BE2C (cell line): Measurements from ENCODE around the gene CRADD.

Source experiments
- DNase-seq: peaks from one replicate; pipeline ENCODE4 v3.0.0-alpha.2; 2020
- H3K27me3 ChIP-seq: fragments of 250-450 bp; sonication (Bioruptor Pico); 2 replicates; pipeline ENCODE4 v1.5.1; 2020; ENCODE audit warnings: mild to moderate bottlenecking
- H3K36me3 ChIP-seq: fragments of 250-450 bp; sonication (Bioruptor Pico); 2 replicates; pipeline ENCODE4 v1.5.1; 2020; ENCODE audit warnings: mild to moderate bottlenecking
- H3K4me1 ChIP-seq: fragments of 250-450 bp; sonication (Bioruptor Pico); 2 replicates; pipeline ENCODE4 v1.5.1; 2020
- H3K4me3 ChIP-seq: 2 replicates; pipeline ENCODE4 v1.5.1; 2011; ENCODE audit warnings: low read depth, low read length
- H3K9me3 ChIP-seq: fragments of 250-450 bp; sonication (Bioruptor Pico); 2 replicates; pipeline ENCODE4 v1.5.1; 2020
- TF ChIP-seq, protein P1 (sequence below): IDR thresholded peaks from 2 replicates; pipeline ENCODE4 v1.5.1; 2012; ENCODE audit warnings: mild to moderate bottlenecking, low read depth, low read length

Gene CRADD

DNA sequence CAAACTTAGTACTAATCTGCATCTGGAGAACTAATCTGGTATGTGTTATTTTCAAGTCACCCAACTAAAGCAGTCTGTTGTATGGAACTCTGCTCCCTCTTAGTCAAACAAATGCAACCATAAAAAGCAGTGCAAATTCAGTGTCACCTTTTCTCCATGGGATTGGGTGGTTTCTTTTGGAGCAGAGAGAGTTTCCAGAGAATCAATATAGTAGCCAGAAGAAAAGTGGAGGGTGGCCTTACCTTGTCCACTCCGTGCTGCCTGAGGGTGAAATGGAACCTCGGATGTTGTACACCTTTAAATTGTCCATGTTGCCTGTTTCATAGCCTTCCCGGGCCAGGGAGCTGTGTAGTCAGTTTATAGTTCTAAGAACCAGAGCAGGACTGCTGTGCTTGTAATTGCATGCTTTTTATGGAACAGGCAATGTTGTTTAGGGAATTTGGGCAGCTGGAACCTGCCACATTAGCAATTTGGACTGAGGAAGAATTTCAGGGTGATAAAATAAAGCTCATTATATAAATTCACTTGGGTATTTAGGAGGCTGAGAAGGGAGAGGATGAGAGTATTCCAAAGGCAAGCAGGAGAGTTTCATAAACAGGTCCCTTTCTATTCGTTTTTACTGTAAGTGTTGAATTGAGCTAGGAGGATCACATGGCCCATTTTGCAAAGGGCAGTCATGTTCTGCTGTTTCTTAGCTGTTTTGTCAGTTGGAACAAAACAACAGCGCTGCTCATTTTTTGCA lies 60.5 kb downstream of the CRADD start:
- H3K36me3 ChIP-seq = no peaks in the 10 kb centered on the region
- TF ChIP-seq, protein P1, sequence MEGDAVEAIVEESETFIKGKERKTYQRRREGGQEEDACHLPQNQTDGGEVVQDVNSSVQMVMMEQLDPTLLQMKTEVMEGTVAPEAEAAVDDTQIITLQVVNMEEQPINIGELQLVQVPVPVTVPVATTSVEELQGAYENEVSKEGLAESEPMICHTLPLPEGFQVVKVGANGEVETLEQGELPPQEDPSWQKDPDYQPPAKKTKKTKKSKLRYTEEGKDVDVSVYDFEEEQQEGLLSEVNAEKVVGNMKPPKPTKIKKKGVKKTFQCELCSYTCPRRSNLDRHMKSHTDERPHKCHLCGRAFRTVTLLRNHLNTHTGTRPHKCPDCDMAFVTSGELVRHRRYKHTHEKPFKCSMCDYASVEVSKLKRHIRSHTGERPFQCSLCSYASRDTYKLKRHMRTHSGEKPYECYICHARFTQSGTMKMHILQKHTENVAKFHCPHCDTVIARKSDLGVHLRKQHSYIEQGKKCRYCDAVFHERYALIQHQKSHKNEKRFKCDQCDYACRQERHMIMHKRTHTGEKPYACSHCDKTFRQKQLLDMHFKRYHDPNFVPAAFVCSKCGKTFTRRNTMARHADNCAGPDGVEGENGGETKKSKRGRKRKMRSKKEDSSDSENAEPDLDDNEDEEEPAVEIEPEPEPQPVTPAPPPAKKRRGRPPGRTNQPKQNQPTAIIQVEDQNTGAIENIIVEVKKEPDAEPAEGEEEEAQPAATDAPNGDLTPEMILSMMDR = no peak
- H3K4me1 ChIP-seq = 0 out of 2 replicates have a peak, but pooled peaks cover 5% of the 10 kb centered on the region
- H3K27me3 ChIP-seq = no peaks in the 10 kb centered on the region
- H3K9me3 ChIP-seq = no peaks in the 10 kb centered on the region
- H3K4me3 ChIP-seq = no peak overlapping the region
- DNase-seq = no peak

DNA sequence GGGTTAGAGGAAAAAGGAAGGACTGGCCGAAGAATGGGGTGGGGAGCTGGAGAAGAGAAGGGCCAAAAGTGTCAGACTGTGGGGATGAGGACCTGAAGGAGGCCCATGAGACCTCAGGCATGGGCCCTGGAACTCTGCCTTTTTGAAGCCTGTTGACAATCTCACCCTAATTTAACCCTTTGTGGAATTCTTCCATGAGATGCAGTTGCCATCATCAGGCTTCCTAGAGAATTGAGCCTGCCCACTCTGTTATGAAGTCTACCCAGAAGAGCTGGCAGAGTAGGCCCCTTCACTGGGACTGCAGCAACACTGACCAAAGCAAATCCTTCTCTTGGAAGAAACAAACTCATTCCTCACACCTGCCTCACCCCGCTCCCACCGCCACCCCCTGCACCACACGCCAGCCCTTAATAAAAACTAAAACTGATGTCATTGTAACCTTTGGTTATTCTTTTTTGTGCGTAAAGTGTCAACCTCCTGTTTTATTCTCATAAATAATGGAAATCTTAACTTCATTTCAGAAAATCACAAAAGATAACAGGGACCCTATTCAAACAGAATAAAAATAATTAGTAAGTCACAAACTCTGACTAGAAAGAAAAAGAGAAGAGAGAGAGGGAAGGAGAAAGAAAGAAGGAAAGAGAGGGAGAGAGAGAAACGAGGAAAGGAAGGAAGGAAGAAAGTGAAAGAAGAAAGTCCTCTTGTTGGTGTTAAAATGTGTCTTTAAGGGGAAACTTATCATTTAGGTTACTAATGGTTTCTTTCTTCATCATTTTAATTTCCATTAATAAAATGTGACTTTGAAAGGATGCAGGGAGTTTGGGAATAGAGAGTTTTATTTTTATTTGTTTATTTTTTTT lies 61.3 kb downstream of the CRADD start:
- Histone ChIP-seq H3K4me3 (no peak overlapping the region), H3K27me3 (no peaks in the 10 kb centered on the region), H3K9me3 (no peaks in the 10 kb centered on the region), H3K4me1 (peaks cover 5% of the 10 kb centered on the region; the same call in 1 of the 2 replicates), H3K36me3 (no peaks in the 10 kb centered on the region)
- DNase-seq = no peak
- TF ChIP-seq, protein P1 = no peak

DNA sequence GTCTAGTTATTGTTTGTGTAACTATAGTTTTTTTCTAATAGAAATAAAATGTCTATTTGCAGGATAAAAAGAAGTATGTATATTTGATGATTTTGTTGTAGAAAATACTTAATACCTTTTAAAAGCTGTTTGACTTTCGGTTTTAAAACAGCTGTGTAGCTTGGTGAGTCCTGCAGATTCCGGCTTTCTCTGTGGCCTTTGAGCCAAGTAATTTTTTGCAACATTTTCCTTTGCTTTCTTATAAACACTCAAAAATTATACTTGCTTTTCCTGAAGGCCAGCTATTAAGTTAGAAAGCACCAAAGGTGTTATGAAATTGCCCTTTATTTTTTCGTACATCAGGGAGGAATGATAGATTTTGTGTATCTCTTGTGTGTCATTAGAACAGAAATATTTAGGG lies 63.6 kb downstream of the CRADD start:
- no peak for DNase-seq
- Histone ChIP-seq H3K36me3 (no peaks in the 10 kb centered on the region), H3K27me3 (no peaks in the 10 kb centered on the region), H3K4me3 (no peak overlapping the region), H3K4me1 (peaks cover 5% of the 10 kb centered on the region; the same call in 1 of the 2 replicates), H3K9me3 (no peaks in the 10 kb centered on the region)
- TF ChIP-seq, protein P1 = no peak

DNA sequence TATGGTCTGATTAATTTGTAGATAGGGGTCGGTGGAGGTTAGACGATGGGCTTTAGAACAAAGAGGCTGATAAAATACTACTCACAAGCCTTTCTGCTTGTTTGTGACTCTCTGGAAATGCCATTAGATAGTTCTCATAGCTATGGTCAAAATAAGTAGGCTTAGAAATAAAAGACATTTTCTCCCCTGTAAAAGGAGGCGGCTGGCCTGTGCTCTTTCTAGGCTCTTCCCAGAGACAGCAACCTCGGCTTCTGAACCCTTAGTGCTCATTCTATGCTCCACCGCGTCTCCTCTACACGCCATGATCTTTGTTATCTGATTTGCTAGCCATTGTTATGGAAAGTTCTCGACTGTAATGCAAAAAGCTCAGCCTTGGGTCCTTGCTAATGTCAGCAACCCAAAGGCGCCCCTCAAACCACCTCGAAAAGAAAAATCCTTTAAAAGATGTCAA lies 64.5 kb downstream of the CRADD start:
- Histone ChIP-seq H3K36me3 (no peaks in the 10 kb centered on the region), H3K4me1 (peaks cover 5% of the 10 kb centered on the region; the same call in 1 of the 2 replicates), H3K27me3 (no peaks in the 10 kb centered on the region), H3K9me3 (no peaks in the 10 kb centered on the region), H3K4me3 (peak overlapping the region; percentile 90)
- TF ChIP-seq, protein P1 = no peak
- peak; percentile 34 for DNase-seq

DNA sequence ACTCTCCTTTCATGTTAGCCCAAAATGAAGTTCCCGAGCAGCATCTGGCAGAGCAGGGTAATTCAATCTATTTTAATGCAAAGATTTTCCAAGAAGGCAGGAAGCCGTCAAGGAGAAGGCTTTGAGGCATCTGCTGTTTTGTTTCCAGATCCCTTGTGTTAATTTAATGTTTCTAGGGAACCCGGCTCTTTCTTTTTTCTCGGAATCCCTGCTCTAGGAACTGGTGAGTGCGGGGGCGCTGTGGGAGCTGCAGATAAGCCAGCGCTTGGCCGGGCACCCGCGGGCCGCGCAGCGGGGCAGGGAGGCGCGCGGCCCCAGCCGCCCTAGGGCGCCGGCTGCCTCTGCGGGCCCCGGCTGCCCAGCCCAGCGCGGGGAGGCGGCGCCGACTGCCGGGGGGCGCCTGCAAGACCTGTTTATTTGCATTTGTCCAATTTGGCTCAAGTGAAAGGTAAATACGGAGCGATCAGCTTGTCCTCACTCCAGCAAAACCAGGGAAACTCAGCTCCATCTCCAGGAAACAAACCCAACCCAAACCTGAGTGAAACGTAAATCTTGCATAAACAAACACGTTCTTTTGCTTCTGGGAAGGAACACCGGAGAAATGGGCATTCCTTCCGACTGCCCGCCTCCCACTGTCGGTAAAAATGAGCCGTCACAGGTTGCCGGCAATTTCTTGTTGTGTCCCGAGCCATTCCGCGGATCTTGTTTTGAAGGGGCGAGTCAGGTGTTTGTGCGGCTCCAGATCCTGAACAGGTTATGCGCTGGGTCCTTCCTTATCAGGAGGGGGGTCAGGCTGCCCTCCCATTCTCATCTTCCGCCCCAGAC lies 65.1 kb downstream of the CRADD start:
- H3K27me3 ChIP-seq = no peaks in the 10 kb centered on the region
- no peaks in the 10 kb centered on the region for H3K36me3 ChIP-seq
- H3K4me3 ChIP-seq = peak overlapping the region; percentile 90
- TF ChIP-seq, protein P1 = peak; percentile 45
- H3K4me1 ChIP-seq = peaks cover 5% of the 10 kb centered on the region; the same call in 1 of the 2 replicates
- DNase-seq = peak; percentile 80
- H3K9me3 ChIP-seq = no peaks in the 10 kb centered on the region
